H1 (cell line): Measurements from ENCODE around the gene NKTR.

ENCODE experiments used
- ATF3 ChIP-seq: IDR thresholded peaks from 2 replicates; pipeline ENCODE4 v1.6.1; 2011; ENCODE audit warnings: low read depth, mild to moderate bottlenecking, low read length; ENCODE audit not compliant: insufficient read depth
- BRCA1 ChIP-seq: IDR thresholded peaks from 2 replicates; pipeline ENCODE4 v1.6.1; 2012; ENCODE audit warnings: low read depth, low read length, improper control_type of control experiment
- CEBPB ChIP-seq: IDR thresholded peaks from 2 replicates; pipeline ENCODE4 v1.6.1; 2012; ENCODE audit warnings: low read depth, low read length
- CHD2 ChIP-seq: IDR thresholded peaks from 2 replicates; pipeline ENCODE4 v1.6.1; 2012; ENCODE audit warnings: low read length, improper control_type of control experiment
- CREB1 ChIP-seq: IDR thresholded peaks from 2 replicates; pipeline ENCODE4 v1.6.1; 2012; ENCODE audit warnings: inconsistent platforms
- CTCF ChIP-seq, 3 experiments: IDR thresholded peaks; 1 replicate in 2 of 3; 2 replicates in 1 of 3; pipeline versions ENCODE4 v1.5.1 to v1.6.1; 2011; ENCODE audit warnings: low read length in 3 of 3, mild to moderate bottlenecking in 3 of 3, inconsistent platforms in 2 of 3, low read depth in 1 of 3, moderate library complexity in 1 of 3; ENCODE audit not compliant: insufficient read depth in 1 of 3; ENCODE audit errors: control extremely low read depth in 1 of 3
- EGR1 ChIP-seq: IDR thresholded peaks from 2 replicates; pipeline ENCODE4 v1.6.1; 2011; ENCODE audit warnings: low read depth, low read length, borderline replicate concordance
- EZH2 ChIP-seq: fragments of 200-600 bp; sonication (generic); IDR thresholded peaks from 2 replicates; pipeline ENCODE4 v1.7.1; 2012; ENCODE audit warnings: low read depth, mild to moderate bottlenecking, moderate library complexity, low read length, inconsistent platforms; ENCODE audit not compliant: severe bottlenecking
- GABPA ChIP-seq: IDR thresholded peaks from 2 replicates; pipeline ENCODE4 v1.6.1; 2011; ENCODE audit warnings: mild to moderate bottlenecking, low read length, moderate library complexity, borderline replicate concordance; ENCODE audit not compliant: insufficient read depth
- JUND ChIP-seq: IDR thresholded peaks from 2 replicates; pipeline ENCODE4 v1.6.1; 2011; ENCODE audit warnings: mild to moderate bottlenecking, improper control_type of control experiment, low read length
- POLR2A ChIP-seq, 2 experiments: IDR thresholded peaks; 1 replicate in 1 of 2; 2 replicates in 1 of 2; pipeline ENCODE4 v1.6.1; 2011; ENCODE audit warnings: low read depth in 2 of 2, low read length in 2 of 2, mild to moderate bottlenecking in 2 of 2; ENCODE audit errors: control extremely low read depth in 1 of 2
- RAD21 ChIP-seq, 2 experiments: IDR thresholded peaks in 1 of 2; conservative IDR thresholded peaks in 1 of 2; 2 replicates each; pipeline ENCODE4 v1.6.1; 2011; ENCODE audit warnings: low read depth in 2 of 2, low read length in 2 of 2, improper control_type of control experiment in 1 of 2, inconsistent platforms in 1 of 2, mild to moderate bottlenecking in 1 of 2, moderate library complexity in 1 of 2
- RNF2 ChIP-seq: fragments of 200-900, 300-1000 bp; sonication (generic); IDR thresholded peaks from 2 replicates; pipeline ENCODE4 v1.7.1; 2016; ENCODE audit warnings: borderline replicate concordance, low read depth, mild to moderate bottlenecking, antibody characterized with exemption, low read length; ENCODE audit not compliant: poor library complexity, severe bottlenecking; ENCODE audit errors: missing control alignments
- YY1 ChIP-seq: IDR thresholded peaks from 2 replicates; pipeline ENCODE4 v1.6.1; 2011; ENCODE audit warnings: low read depth, mild to moderate bottlenecking, low read length

- no peak for TF ChIP-seq CTCF (IDR thresholded peaks at IDR 0.05; ENCODE audit: control extremely low read depth in 1 of 3, insufficient read depth in 1 of 3, low read depth in 1 of 3, low read length in 3 of 3)
- no peak for TF ChIP-seq BRCA1
- TF ChIP-seq JUND = no peak
- no peak for TF ChIP-seq GABPA
- no peak for TF ChIP-seq POLR2A (IDR thresholded peaks at IDR 0.05; ENCODE audit: control extremely low read depth in 1 of 2, low read depth in 2 of 2, low read length in 2 of 2)
- TF ChIP-seq EGR1 = no peak
- TF ChIP-seq CHD2 = no peak
- no peak for TF ChIP-seq CEBPB
- no peak for TF ChIP-seq ATF3
- no peak for TF ChIP-seq CREB1
- TF ChIP-seq EZH2 = no peak
- no peak for TF ChIP-seq YY1
- TF ChIP-seq RAD21 (IDR thresholded peaks at IDR 0.05 in 1 of 2, conservative IDR thresholded peaks at IDR 0.05 in 1 of 2; ENCODE audit: low read depth in 2 of 2, low read length in 2 of 2) = no peak
- no peak for TF ChIP-seq RNF2
These were observed 96.1 kb downstream of the NKTR start for GRCh38 chr3:42696356-42697288.
